Sigmoid colon (tissue), 7 donors: ENCODE results near the gene COPG2. TPM values are rescaled to one million over a fixed set of nuclear protein-coding genes. Genes with fewer than 3 reads are reported as not detected.

ENCODE experiments used
- DNase-seq: peaks from one replicate; pipeline ENCODE4 v3.0.0-alpha.2; 2019
- H3K27ac ChIP-seq, 4 donors: fragments of 200-600 bp; sonication (generic); one replicate each; pipeline ENCODE4 v1.5.1; 2016 to 2019; ENCODE audit warnings: mild to moderate bottlenecking in 1 of 4
- H3K27me3 ChIP-seq, 3 donors: fragments of 200-600 bp; sonication (generic); one replicate each; pipeline ENCODE4 v1.5.1; 2019; ENCODE audit warnings: mild to moderate bottlenecking in 1 of 3
- H3K36me3 ChIP-seq, 4 donors: fragments of 200-600 bp; sonication (generic); one replicate each; pipeline ENCODE4 v1.5.1; 2016 to 2019
- H3K4me1 ChIP-seq, 4 donors: fragments of 200-600 bp; sonication (generic); one replicate each; pipeline ENCODE4 v1.5.1; 2017 to 2019
- H3K4me3 ChIP-seq, 4 donors: fragments of 200-600 bp; sonication (generic); one replicate each; pipeline ENCODE4 v1.5.1; 2017 to 2019; ENCODE audit warnings: mild to moderate bottlenecking in 2 of 4, moderate library complexity in 1 of 4
- H3K9me3 ChIP-seq, 4 donors: fragments of 200-600 bp in 3 of 4; sonication (generic) in 3 of 4; one replicate each; pipeline versions ENCODE4 v1.5.1 to v1.6.1; 2013 to 2019
- CTCF ChIP-seq, 4 experiments: fragments of 450-650 bp in 3 of 4; fragments of 200-600 bp in 1 of 4; IDR thresholded peaks; one replicate each; pipeline ENCODE4 v1.5.1; 2016 to 2019; ENCODE audit warnings: antibody characterized with exemption in 4 of 4, mild to moderate bottlenecking in 3 of 4, moderate library complexity in 2 of 4
- EP300 ChIP-seq, 4 donors: sonication (generic); formaldehyde crosslinking; IDR thresholded peaks; one replicate each; pipeline ENCODE4 v1.6.1; 2017; ENCODE audit warnings: antibody characterized with exemption in 4 of 4
- POLR2A ChIP-seq, 2 donors: fragments of 450-650 bp; IDR thresholded peaks; one replicate each; pipeline ENCODE4 v1.6.1; 2016; ENCODE audit warnings: antibody characterized with exemption in 2 of 2, mild to moderate bottlenecking in 2 of 2, moderate library complexity in 2 of 2
- POLR2AphosphoS5 ChIP-seq, 4 donors: sonication (generic); formaldehyde crosslinking; IDR thresholded peaks; one replicate each; pipeline ENCODE4 v1.6.1; 2017; ENCODE audit warnings: antibody characterized with exemption in 4 of 4
- WGBS, 2 donors: extraction: QIAGEN DNeasy Blood & Tissue Kit; methylation state at CpG; one replicate each; pipeline ENCODE4 v1.1.7; 2013; 5-methylcytosine and 5-hydroxymethylcytosine counted together
- intact Hi-C: fragments of 100-400 bp; cut with DNase I; formaldehyde crosslinking; loops from one replicate; pipeline ENCODE4 v1.15.1; 2023
- polyA plus RNA-seq, 3 donors: library from polyadenylated mRNA; stranded (reverse); fragments of 200-250 nt; gene quantifications; one replicate each; pipeline ENCODE4 v1.2.3, GENCODE V29; 2013
- total RNA-seq, 4 donors: library from RNA; depleted of rRNA; stranded (reverse); fragments of >200 nt; gene quantifications; one replicate each; pipeline ENCODE4 v1.1.0, GENCODE V29; 2016
- donor health status: healthy with polysubstance abuse.
- donor health status: Bipolar disorder and iron deficiency.
- donor health status: healthy.

Gene COPG2
- total and polyA plus RNA-seq, 7 donors = 8.8 to 15.5 (median 12.7) TPM

DNA sequence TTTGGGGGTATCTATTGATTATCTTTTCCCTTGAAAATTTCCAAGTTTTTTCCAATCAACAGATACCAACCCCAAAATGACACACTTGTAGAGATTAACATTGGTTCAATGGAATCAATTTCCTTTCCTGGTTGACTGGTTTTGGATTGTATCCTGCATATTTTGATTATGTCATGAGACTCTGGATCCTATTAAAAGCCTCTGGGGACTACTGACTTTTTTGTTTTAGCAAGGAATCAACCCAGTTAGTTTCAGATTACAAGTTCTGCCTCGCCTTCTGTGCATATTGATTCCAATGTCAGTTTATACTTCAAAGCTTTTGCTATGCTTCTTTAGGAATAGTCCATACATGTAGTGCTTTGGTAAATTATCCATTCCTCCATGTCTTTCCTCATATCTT, 29.2 kb downstream of the COPG2 start:
- H3K27me3 ChIP-seq = no peaks in the 10 kb centered on the region
- H3K4me3 ChIP-seq = no peak overlapping the region
- TF ChIP-seq EP300 (IDR thresholded peaks at IDR 0.05) (no peak), POLR2A (IDR thresholded peaks at IDR 0.05) (no peak), CTCF (IDR thresholded peaks at IDR 0.05) (no peak), POLR2AphosphoS5 (IDR thresholded peaks at IDR 0.05) (no peak)
- no peaks in the 10 kb centered on the region for H3K4me1 ChIP-seq
- no peak overlapping the region for H3K27ac ChIP-seq
- no peak for DNase-seq
- no peaks in the 10 kb centered on the region for H3K9me3 ChIP-seq
- H3K36me3 ChIP-seq = peaks cover 0 to 4% (median 0%) of the 10 kb centered on the region in 4 donors
- intact Hi-C loops = no loop called here
- WGBS, 2 donors = 94 to 96% methylated on average over 1 of the region's 1 CpG

DNA sequence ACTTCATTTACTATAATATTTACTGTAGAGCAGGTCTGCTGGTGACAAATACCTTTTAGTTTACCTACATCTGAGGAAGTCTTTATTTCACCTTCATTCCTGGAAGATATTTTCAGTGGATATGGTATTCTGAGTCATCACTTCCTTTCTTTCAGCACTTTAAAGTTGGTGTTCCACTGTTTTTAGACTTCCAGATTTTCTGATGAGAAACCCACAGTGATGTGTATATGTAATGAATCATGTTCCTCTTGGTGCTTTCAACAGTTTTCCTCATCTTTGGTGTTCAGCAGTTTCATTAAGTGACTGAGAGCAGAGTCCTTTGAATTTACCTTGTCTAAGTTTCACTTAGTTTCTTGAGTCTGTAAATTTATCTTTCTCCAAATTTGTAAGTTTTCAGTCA, 36.4 kb downstream of the COPG2 start:
- DNase-seq = no peak
- Histone ChIP-seq H3K36me3 (no peaks in the 10 kb centered on the region), H3K27ac (no peak overlapping the region), H3K4me1 (no peaks in the 10 kb centered on the region), H3K9me3 (peaks cover 0 to 8% (median 1%) of the 10 kb centered on the region in 4 donors), H3K4me3 (no peak overlapping the region), H3K27me3 (no peaks in the 10 kb centered on the region)
- TF ChIP-seq EP300 (IDR thresholded peaks at IDR 0.05) (no peak), POLR2A (IDR thresholded peaks at IDR 0.05) (no peak), CTCF (IDR thresholded peaks at IDR 0.05) (no peak), POLR2AphosphoS5 (IDR thresholded peaks at IDR 0.05) (no peak)
- intact Hi-C loops = no loop called here

GRCh38 chr7:130628901-130629300, 39.6 kb downstream of the COPG2 start:
- Histone ChIP-seq H3K4me1 (no peaks in the 10 kb centered on the region), H3K9me3 (peaks cover 0 to 8% (median 1%) of the 10 kb centered on the region in 4 donors), H3K27me3 (no peaks in the 10 kb centered on the region), H3K36me3 (no peaks in the 10 kb centered on the region), H3K4me3 (no peak overlapping the region), H3K27ac (no peak overlapping the region)
- WGBS, 2 donors = 98 to 100% methylated on average over 1 of the region's 1 CpG
- TF ChIP-seq POLR2A (IDR thresholded peaks at IDR 0.05) (no peak), POLR2AphosphoS5 (IDR thresholded peaks at IDR 0.05) (no peak), CTCF (IDR thresholded peaks at IDR 0.05) (no peak), EP300 (IDR thresholded peaks at IDR 0.05) (no peak)
- DNase-seq = no peak
- intact Hi-C loops = no loop called here

GRCh38 chr7:130627775-130628174, 40.8 kb downstream of the COPG2 start:
- 88 to 98% methylated on average over 4 of the region's 4 CpGs for WGBS, 2 donors
- intact Hi-C loops = no loop called here
- Histone ChIP-seq H3K4me1 (no peaks in the 10 kb centered on the region), H3K27me3 (no peaks in the 10 kb centered on the region), H3K4me3 (no peak overlapping the region), H3K27ac (no peak overlapping the region), H3K36me3 (no peaks in the 10 kb centered on the region), H3K9me3 (peaks cover 0 to 8% (median 1%) of the 10 kb centered on the region in 4 donors)
- no peak for DNase-seq
- TF ChIP-seq CTCF (IDR thresholded peaks at IDR 0.05) (no peak), EP300 (IDR thresholded peaks at IDR 0.05) (no peak), POLR2AphosphoS5 (IDR thresholded peaks at IDR 0.05) (no peak), POLR2A (IDR thresholded peaks at IDR 0.05) (no peak)

- H3K36me3 ChIP-seq = no peaks in the 10 kb centered on the region
- H3K27me3 ChIP-seq = no peaks in the 10 kb centered on the region
- no peak for DNase-seq
- no peak overlapping the region for H3K4me3 ChIP-seq
- H3K9me3 ChIP-seq = no peaks in the 10 kb centered on the region
- H3K27ac ChIP-seq = no peak overlapping the region
- TF ChIP-seq POLR2A (IDR thresholded peaks at IDR 0.05) (no peak), CTCF (IDR thresholded peaks at IDR 0.05) (no peak), EP300 (IDR thresholded peaks at IDR 0.05) (no peak), POLR2AphosphoS5 (IDR thresholded peaks at IDR 0.05) (no peak)
- 88 to 99% methylated on average over 2 of the region's 2 CpGs for WGBS, 2 donors
- no peaks in the 10 kb centered on the region for H3K4me1 ChIP-seq
- intact Hi-C loops = no loop called here
Measured at GRCh38 chr7:130622866-130623265, 45.7 kb downstream of the COPG2 start.
